ENCODE results near the gene STAC. TPM values are rescaled to one million over a fixed set of nuclear protein-coding genes. Genes with fewer than 3 reads are reported as not detected.
"Not testable (repeated sequence)": the region's sequence is repeated elsewhere in the genome, so short reads cannot be mapped to it uniquely, and the experiment has no call there.

STAC gene
- total RNA-seq, 1 experiment from 2014 or later, result not detected

DNA sequence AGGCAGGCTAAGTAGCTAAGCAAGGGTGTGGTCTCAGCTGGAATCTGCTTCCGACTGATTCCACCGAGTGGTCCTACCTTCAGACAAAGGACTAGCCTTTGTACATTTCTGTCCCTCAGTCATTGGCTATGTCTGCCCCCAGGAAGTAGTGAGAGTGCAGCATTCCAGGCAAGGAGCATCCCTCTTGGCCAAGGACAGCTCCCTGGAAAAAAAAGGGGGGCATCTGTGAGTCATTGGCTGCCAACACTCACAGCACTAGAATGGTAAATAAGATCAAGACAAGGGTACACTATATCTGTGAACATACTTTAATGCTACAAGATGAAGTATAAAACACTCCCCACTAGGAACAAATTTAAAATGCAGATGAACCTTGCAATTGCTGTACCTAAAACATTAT lies 66.8 kb downstream of the STAC start:
- intact Hi-C loops (cut with micrococcal nuclease; ENCODE audit: unreplicated experiment), result no loop called here

DNA sequence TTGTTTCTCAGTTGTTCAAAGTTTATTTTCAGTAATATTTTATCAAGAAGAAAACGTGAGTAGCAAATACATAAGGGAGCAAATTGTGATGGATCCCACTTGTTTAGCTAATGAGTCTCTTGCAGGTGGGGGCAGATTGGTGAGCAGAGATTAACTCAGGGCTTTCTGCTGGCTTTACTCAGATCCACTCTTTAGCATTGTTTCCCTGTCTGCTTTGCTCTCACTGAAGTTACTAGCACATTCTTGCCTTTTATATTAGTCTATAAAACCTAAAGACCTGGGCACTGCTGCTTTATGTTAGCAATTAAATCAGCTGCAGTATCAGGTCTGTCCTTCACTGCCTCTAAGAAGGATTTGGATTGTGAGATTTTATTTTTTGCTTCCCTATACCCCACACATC lies 71.5 kb downstream of the STAC start:
- Mint-ChIP-seq H3K27me3 (ENCODE audit: insufficient read depth, unreplicated experiment) (peaks cover 5% of the 10 kb centered on the region), H3K36me3 (ENCODE audit: insufficient read depth, unreplicated experiment) (no peaks in the 10 kb centered on the region), H3K9me3 (ENCODE audit: unreplicated experiment) (no peaks in the 10 kb centered on the region), H3K27ac (ENCODE audit: unreplicated experiment) (no peak overlapping the region), H3K4me1 (ENCODE audit: low read depth, unreplicated experiment) (no peaks in the 10 kb centered on the region), H3K4me3 (ENCODE audit: unreplicated experiment) (no peak overlapping the region)
- intact Hi-C loops (cut with micrococcal nuclease; ENCODE audit: unreplicated experiment), result no loop called here
- TF ChIP-seq, protein P1, sequence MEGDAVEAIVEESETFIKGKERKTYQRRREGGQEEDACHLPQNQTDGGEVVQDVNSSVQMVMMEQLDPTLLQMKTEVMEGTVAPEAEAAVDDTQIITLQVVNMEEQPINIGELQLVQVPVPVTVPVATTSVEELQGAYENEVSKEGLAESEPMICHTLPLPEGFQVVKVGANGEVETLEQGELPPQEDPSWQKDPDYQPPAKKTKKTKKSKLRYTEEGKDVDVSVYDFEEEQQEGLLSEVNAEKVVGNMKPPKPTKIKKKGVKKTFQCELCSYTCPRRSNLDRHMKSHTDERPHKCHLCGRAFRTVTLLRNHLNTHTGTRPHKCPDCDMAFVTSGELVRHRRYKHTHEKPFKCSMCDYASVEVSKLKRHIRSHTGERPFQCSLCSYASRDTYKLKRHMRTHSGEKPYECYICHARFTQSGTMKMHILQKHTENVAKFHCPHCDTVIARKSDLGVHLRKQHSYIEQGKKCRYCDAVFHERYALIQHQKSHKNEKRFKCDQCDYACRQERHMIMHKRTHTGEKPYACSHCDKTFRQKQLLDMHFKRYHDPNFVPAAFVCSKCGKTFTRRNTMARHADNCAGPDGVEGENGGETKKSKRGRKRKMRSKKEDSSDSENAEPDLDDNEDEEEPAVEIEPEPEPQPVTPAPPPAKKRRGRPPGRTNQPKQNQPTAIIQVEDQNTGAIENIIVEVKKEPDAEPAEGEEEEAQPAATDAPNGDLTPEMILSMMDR (IDR thresholded peaks at IDR 0.05; ENCODE audit: insufficient read depth in 1 of 2, low read depth in 1 of 2, low read length in 1 of 2, severe bottlenecking in 1 of 2, unreplicated experiment in 1 of 2), result no peak
- DNase-seq, result no peak
- Histone ChIP-seq H3K4me3 (ENCODE audit: low read depth, low read length) (no peak overlapping the region), H3K9me3 (no peaks in the 10 kb centered on the region), H3K4me1 (no peaks in the 10 kb centered on the region; the same call in 1 of the 2 replicates), H3K27me3 (replicated peaks; ENCODE audit: control insufficient read depth, insufficient read depth, low read length) (no peaks in the 10 kb centered on the region), H3K36me3 (ENCODE audit: control insufficient read depth, insufficient read depth, low read length) (no peaks in the 10 kb centered on the region)
- ChIA-PET CTCF (no interaction called here), POLR2A (no interaction called here)
- BruUV-seq (replicated peaks), result no TSS peak

More for the DNA sequence above, 66.8 kb downstream of the STAC start:
- Histone ChIP-seq H3K36me3 (ENCODE audit: control insufficient read depth, insufficient read depth, low read length) (no peaks in the 10 kb centered on the region), H3K27me3 (replicated peaks; ENCODE audit: control insufficient read depth, insufficient read depth, low read length) (no peaks in the 10 kb centered on the region), H3K4me1 (no peaks in the 10 kb centered on the region; the same call in 1 of the 2 replicates), H3K9me3 (no peaks in the 10 kb centered on the region), H3K4me3 (ENCODE audit: low read depth, low read length) (no peak overlapping the region)
- H3K4me1 Mint-ChIP-seq (ENCODE audit: low read depth, unreplicated experiment), result no peaks in the 10 kb centered on the region
- DNase-seq, result no peak
- no peaks in the 10 kb centered on the region for H3K9me3 Mint-ChIP-seq (ENCODE audit: unreplicated experiment)
- peaks cover 4% of the 10 kb centered on the region for H3K27me3 Mint-ChIP-seq (ENCODE audit: insufficient read depth, unreplicated experiment)
- BruUV-seq (replicated peaks), result no TSS peak
- POLR2A ChIA-PET, result no interaction called here
- no peak overlapping the region for H3K27ac Mint-ChIP-seq (ENCODE audit: unreplicated experiment)
- TF ChIP-seq, protein P1 (IDR thresholded peaks at IDR 0.05; ENCODE audit: insufficient read depth in 1 of 2, low read depth in 1 of 2, low read length in 1 of 2, severe bottlenecking in 1 of 2, unreplicated experiment in 1 of 2), result no peak
- CTCF ChIA-PET, result no interaction called here
- H3K4me3 Mint-ChIP-seq (ENCODE audit: unreplicated experiment), result no peak overlapping the region
- no peaks in the 10 kb centered on the region for H3K36me3 Mint-ChIP-seq (ENCODE audit: insufficient read depth, unreplicated experiment)

DNA sequence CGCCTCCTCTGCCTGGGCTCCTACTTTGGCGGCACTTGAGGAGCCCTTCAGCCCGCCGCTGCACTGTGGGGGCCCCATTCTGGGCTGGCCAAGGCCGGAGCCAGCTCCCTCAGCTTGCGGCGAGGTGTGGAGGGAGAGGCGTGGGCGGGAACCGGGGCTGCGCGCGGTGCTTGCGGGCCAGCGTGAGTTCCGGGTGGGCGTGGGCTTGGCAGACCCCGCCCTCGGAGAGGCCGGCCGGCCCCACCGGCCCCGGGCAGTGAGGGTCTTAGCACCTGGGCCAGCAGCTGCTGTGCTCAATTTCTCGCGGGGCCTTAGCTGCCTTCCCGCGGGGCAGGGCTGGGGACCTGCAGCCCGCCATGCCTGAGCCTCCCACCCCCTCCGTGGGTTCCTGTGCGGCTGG lies 72.9 kb downstream of the STAC start:
- H3K27me3 ChIP-seq (replicated peaks; ENCODE audit: control insufficient read depth, insufficient read depth, low read length); H3K36me3 ChIP-seq (ENCODE audit: control insufficient read depth, insufficient read depth, low read length); H3K9me3 Mint-ChIP-seq (ENCODE audit: unreplicated experiment); H3K9me3 ChIP-seq; H3K4me1 ChIP-seq; H3K4me3 ChIP-seq (ENCODE audit: low read depth, low read length); POLR2A ChIA-PET; H3K4me3 Mint-ChIP-seq (ENCODE audit: unreplicated experiment); H3K27ac Mint-ChIP-seq (ENCODE audit: unreplicated experiment); H3K36me3 Mint-ChIP-seq (ENCODE audit: insufficient read depth, unreplicated experiment); intact Hi-C loops (cut with micrococcal nuclease; ENCODE audit: unreplicated experiment); DNase-seq; H3K27me3 Mint-ChIP-seq (ENCODE audit: insufficient read depth, unreplicated experiment); CTCF ChIA-PET; H3K4me1 Mint-ChIP-seq (ENCODE audit: low read depth, unreplicated experiment); BruUV-seq (replicated peaks): not testable (repeated sequence)

DNA sequence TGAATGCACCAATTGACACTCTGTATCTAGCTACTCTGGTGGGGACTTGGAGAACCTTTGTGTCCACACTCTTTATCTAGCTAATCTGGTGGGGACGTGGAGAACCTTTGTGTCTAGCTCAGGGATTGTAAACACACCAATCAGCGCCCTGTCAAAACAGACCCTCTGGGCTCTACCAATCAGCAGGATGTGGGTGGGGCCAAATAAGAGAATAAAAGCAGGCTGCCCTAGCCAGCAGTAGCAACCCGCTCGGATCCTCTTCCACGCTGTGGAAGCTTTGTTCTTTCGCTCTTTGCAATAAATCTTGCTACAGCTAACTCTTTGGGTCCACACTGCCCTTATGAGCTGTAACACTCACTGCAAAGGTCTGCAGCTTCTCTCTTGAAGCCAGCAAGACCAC lies 73.6 kb downstream of the STAC start:
- H3K27me3 Mint-ChIP-seq (ENCODE audit: insufficient read depth, unreplicated experiment); H3K4me3 Mint-ChIP-seq (ENCODE audit: unreplicated experiment); H3K4me3 ChIP-seq (ENCODE audit: low read depth, low read length); H3K27me3 ChIP-seq (replicated peaks; ENCODE audit: control insufficient read depth, insufficient read depth, low read length); H3K27ac Mint-ChIP-seq (ENCODE audit: unreplicated experiment); intact Hi-C loops (cut with micrococcal nuclease; ENCODE audit: unreplicated experiment); CTCF ChIA-PET; H3K4me1 ChIP-seq; H3K4me1 Mint-ChIP-seq (ENCODE audit: low read depth, unreplicated experiment); H3K36me3 Mint-ChIP-seq (ENCODE audit: insufficient read depth, unreplicated experiment); POLR2A ChIA-PET; DNase-seq; H3K36me3 ChIP-seq (ENCODE audit: control insufficient read depth, insufficient read depth, low read length); BruUV-seq (replicated peaks); H3K9me3 Mint-ChIP-seq (ENCODE audit: unreplicated experiment); H3K9me3 ChIP-seq: not testable (repeated sequence)

Data from Caco-2 (cell line).